HG03460 (cell line): ENCODE measurements around the gene PRPF18.
"Not testable (repeated sequence)": the region's sequence is repeated elsewhere in the genome, so short reads cannot be mapped to it uniquely, and the experiment has no call there.

ENCODE experiments used
- ATAC-seq: cut with Tn5 transposase; IDR thresholded peaks from one replicate; pipeline ENCODE4 v1.9.1; 2021; ENCODE audit not compliant: unreplicated experiment

Gene PRPF18

GRCh38 chr10:13586676-13587355, at the start of gene PRPF18:
Gene PRPF18, plus strand, starts transcription at chr10:13586965. Its CDS starts 122 bp downstream, at chr10:13587087.
- peak; percentile 99 for ATAC-seq

GRCh38 chr10:13537985-13538384, 48.8 kb upstream of the PRPF18 start:
- ATAC-seq: not testable (repeated sequence)

- no peak for ATAC-seq
These were observed 44.2 kb upstream of the PRPF18 start for GRCh38 chr10:13542533-13542932.

- no peak for ATAC-seq
These were observed 36.0 kb upstream of the PRPF18 start for GRCh38 chr10:13550802-13551201.

- no peak for ATAC-seq
These were observed 30.8 kb upstream of the PRPF18 start for GRCh38 chr10:13555884-13556510.

- ATAC-seq: no peak
These were observed 27.6 kb upstream of the PRPF18 start for GRCh38 chr10:13559124-13559700.

- no peak for ATAC-seq
These were observed 26.2 kb upstream of the PRPF18 start for GRCh38 chr10:13560597-13560996.

- no peak for ATAC-seq
These were observed 23.0 kb upstream of the PRPF18 start for GRCh38 chr10:13563481-13564445.

GRCh38 chr10:13564576-13564975, 22.2 kb upstream of the PRPF18 start:
- no peak for ATAC-seq

- ATAC-seq: no peak
These were observed 19.7 kb upstream of the PRPF18 start for GRCh38 chr10:13567030-13567429.

GRCh38 chr10:13571541-13571940, 15.2 kb upstream of the PRPF18 start:
- ATAC-seq: no peak

- ATAC-seq: no peak
These were observed 12.8 kb upstream of the PRPF18 start for GRCh38 chr10:13573960-13574359.

GRCh38 chr10:13585195-13585751, 1.5 kb upstream of the PRPF18 start:
- no peak for ATAC-seq

GRCh38 chr10:13585943-13586342, 822 bp upstream of the PRPF18 start:
- no peak for ATAC-seq

- ATAC-seq: no peak
These were observed 626 bp downstream of the PRPF18 start for GRCh38 chr10:13587391-13587790.

- no peak for ATAC-seq
These were observed 2.6 kb downstream of the PRPF18 start for GRCh38 chr10:13589316-13589715.

- ATAC-seq: no peak
These were observed 4.1 kb downstream of the PRPF18 start for GRCh38 chr10:13590886-13591285.

- no peak for ATAC-seq
These were observed 5.5 kb downstream of the PRPF18 start for GRCh38 chr10:13592306-13592705.

GRCh38 chr10:13593535-13593934, 6.8 kb downstream of the PRPF18 start:
- no peak for ATAC-seq

- no peak for ATAC-seq
These were observed 7.9 kb downstream of the PRPF18 start for GRCh38 chr10:13594641-13595040.

GRCh38 chr10:13597909-13598308, 11.1 kb downstream of the PRPF18 start:
- no peak for ATAC-seq
